COR-L47 (cell line): ENCODE results near the gene TMEM132D.

Source experiments
- DNase-seq: peaks from one replicate; lab custom pipeline; 2025; lab: John Stamatoyannopoulos, UW

Gene TMEM132D

DNA sequence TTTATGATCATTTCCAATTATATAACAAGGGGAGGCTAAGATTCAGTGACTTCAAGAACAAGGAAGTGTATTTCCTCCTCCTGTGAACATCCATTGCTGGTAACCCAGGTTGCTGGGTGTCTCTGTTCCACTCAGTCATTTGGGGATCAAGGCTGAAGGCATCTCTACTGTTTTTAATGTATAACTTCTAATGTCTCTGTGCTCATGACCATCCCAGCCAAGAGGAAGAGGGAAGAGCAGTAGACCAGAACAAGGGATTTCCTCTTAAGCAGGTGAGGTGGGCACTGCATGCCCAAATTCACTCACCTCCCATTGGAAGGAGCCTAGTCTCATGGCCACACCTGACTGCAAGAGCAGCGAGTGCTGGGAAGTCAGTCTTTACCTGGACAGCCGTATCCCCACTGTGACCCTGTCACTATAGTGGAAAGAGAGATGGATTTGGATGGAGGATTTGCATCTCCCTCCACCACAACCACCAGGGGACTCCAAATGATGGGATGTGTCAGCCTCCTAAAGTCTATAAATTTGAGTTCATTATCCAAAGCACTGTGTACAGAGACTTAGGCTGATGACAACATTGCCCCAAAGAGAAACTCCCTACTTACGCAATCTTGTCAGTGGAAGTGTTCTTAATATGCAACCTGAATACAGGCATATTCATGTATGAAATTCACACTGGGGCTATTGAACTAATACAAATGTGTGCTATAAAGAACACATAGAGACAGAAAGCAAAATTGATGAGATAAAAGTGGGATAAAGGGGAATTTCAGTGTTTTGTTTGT, 368.7 kb downstream of the TMEM132D start:
- DNase-seq: no peak

DNA sequence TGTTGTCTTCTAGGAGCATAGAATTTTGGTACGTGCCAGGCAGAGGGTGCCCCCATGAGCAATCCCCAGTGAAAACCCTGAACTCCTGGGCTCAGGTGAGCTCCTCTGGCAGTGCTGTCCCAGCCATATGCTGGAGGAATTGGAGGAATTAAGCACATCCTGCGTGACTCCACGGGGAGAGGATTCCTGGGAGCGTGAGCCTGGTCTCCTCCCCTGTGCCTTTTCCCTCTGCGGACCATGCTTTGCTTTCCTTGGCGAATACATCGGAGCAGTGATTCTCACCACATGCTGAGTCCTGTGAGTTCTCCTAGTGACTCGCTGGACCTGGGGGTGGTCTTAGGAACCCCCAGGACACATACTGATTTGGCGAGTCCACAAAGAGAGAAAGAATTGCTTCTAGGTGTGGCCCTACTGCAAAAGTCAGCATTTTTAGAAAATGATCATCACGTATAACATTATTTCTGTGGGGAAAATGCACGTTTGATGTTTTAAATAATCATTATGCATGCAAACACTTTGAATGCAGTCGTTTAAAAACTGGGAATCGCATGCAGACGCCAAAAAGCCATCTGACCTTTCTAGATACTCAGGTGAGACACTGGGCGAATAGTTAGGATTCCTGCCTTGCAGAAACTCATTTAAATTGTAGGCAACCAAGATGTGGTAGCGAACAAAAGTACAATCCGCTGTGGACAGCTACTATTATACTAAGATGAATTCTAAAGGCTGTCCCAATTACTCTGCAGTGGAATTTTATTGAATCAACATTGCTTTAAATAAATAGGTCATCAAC, 370.9 kb downstream of the TMEM132D start:
- DNase-seq: no peak

DNA sequence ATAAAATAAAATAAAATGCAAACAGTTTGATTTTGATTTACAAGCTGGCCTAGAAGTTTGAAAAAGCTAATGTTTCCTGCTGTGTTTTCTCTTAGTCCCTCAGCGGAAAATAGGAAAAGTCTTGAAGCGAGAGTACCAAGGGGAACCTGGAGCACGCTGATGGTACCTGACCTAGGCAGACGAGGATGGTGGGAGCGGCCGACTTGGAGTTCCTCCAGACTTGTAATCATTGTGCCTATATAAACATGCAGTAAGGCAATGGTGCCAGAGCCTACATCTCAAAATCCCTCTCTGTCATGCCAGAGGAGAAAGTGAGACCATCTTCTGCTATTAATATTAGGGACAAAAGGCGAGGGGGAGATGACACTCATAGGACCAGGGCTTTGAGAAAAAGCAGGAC, 371.7 kb downstream of the TMEM132D start:
- DNase-seq: no peak

DNA sequence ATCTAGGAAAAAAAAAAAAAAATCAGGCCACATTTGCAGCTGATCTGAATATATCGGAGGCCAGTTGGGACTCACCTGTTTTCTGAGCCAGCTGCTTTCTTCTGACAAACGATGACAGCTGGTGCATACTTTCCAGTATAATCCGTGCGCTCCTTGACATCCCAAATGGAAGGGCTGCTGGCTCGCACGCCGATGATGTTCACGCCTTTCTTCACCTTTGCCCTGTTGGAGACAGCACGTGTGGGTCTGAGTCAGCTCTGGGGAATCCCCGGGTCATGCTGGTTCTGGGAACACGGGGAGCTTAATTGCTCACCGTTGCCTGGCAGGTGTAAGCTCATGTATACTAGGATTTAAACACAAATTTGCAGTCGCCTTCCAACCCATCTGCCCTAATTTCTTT, 372.8 kb downstream of the TMEM132D start:
- peak; percentile 62 for DNase-seq

DNA sequence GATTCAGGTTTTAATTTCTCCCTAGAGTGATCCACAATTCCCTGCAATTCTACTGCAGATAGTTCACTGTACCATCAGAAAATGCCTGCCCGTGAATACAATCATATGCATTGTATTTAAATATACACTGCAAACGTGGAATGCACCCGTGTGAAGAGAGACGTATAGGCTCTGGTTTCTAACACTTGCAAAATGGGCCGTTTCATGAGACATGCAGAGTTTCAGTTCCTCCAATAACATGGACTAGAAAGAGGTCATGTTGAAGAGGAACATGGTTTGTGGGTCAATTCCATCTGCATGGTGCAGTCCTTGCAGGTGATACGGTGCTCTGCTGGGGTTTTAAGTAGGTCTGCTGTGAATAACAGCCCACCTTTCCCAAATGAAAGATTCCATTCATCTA, 373.3 kb downstream of the TMEM132D start:
- no peak for DNase-seq

DNA sequence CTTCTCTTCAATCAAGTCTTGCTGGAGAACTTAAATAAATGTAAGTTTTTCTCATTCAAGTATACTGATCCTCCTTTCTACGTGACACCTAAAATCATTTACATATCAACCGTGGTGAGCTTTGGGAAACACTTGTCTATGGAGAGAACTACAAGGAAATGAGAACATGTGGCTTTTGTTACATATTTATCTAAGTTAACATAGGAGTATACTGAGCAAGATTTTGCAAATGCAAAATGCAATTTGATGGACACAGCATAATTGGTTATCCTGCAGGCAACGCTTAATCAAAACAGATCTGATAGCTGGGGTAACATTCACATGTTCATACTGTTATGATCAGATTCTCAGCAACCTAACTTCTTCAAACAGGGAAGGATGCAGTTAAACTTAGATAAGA, 376.3 kb downstream of the TMEM132D start:
- DNase-seq: no peak

DNA sequence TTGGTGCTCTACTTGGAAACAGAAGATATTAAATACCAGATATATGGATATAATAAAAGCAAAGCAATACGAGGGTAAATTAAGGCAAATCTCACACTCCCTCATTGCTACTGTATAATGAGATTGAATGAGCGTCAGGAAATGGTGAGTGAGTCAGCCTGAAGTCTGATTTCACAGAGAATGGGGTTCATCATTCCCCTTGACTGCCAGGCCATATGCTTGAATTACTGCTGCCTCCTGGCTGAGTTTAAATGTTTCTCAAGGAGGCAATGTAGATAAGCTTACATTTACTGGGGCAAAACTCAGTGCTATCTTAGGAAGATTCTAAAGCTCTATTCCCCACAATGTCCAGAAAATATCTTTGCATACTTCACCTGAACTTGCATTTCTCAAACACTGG, 380.2 kb downstream of the TMEM132D start:
- no peak for DNase-seq

DNA sequence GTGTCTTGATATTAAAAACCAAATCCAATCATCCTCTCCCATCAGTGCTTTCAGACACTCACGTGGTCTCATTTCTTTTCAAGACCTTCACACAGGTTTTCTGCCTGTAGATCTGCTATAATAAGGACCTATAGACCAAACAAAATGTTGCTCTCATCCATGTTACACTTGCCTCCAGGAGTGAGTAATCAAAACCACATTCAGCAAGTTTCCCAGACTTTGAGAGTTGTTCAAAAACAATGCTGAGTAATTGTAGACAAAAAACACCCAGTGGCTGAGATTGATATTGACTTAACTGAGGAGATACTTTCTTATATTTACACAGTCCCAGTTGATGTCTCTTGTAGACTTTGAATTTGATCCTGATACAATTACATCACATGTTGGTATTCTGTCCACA, 383.1 kb downstream of the TMEM132D start:
- DNase-seq: no peak

DNA sequence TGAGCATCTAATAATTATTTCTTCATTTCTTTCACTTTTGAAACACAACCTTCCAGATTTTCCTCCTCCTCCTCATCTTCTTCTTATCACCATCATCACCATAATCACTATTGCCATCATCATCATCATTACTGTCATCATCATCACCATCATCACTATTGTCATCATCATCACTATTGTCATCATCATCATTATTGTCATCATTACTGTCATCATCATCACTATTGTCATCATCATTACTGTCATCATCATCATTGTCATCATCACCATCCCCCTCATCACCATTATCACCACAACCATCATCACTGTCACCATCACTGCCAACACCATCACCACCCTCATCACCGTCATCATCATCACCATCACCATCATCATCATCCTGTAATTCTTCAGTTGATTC, 400.0 kb downstream of the TMEM132D start:
- DNase-seq: no peak

DNA sequence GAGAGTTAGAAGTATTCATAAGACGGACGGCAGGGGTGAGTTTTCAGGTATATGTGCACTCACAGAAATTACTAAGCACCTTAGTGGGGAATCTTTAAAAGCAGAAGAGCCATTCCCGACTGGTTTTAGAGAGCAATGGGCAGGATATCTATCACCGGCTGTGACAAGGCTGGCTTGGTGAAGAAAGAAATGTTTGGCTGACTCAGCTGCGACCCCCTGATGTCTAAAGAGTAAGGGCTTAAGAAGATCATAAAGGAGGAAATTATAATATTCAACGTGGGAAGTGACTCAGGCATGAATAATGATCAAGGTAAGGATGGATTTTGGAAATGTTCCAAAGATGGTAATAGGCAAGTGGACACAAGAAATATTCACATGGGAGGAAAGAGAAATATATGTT, 407.6 kb downstream of the TMEM132D start:
- no peak for DNase-seq

DNA sequence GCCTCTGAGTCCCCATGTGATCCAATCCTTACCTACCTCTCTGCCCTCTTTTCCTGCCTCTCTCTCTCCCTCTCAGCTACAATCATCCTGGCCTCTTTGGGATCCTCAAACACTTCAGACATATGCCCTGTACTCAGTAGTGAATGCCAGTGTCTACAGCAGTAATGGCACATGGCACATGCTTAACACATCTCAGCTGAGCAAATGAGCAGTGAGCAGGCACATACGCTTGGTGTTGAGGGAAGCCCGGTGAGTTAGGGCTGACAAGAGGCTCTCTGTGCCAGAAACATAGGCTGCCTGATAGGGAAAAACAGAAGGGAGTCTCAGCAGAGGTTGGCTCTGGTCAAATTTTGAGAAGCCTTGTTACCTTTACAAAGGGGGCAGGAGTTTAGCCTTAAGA, 409.1 kb downstream of the TMEM132D start:
- DNase-seq: no peak

DNA sequence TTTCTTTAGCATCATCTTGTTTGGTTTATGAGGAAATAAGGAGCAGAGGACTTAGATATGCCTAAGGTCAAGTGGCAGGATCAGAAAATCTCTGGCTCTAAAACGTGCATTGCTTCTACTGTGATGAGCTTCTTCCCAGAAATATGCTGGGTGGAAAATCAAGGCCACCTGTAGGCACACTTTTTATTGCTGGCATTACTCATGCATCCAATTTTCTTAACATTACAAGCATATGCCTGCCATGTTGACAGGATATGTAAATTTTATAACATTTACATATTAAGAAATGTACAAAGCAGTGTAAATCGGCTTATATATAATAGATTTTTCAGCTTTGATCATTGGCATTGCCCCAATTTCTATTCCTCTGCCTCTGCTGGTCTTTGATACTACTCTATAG, 409.6 kb downstream of the TMEM132D start:
- DNase-seq: no peak

DNA sequence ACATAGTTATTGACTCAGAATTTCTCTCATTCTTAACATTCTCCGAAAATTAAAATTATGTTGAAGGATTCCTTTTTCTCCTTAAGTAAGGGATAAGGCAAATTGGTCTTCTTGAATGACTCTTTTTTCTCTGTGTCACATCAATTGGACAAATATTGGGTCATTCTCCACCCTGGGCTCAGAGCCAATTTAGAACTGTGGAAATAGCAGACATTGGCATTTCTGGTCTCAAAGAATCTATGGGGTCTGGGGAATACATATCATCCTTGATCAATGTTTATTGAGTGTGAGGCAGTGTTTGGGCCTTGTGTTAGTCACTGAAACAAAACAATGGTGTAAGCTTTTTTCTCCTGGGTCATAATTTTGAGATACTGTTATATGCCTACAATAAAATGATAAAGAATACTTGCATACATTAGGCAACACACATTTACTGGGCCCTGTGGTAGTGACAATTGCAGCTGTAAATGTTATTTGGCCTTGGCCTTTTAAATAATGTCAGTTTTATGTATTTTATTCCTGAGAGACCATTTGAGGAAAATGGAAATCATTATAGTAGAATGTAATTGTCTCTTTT, 414.6 kb downstream of the TMEM132D start:
- DNase-seq: no peak

DNA sequence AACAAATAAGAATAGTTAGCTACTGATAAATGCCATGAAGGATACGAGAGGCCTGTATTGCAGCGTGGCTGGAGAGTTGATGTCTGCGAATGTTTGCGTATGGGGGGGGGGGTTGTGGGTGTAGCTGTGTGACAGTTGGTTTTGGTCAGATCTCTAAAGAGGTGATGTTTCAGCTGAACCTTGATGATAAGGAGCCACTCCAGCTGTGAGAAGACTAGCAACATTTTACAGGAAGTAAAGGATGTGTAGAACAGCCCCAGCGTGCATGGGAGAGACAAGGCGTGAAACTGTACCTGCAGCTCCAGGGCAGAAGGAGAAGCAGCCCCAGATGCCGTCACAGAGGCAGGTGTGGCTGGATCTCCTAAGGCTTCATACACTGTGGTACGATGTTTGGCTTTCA, 416.9 kb downstream of the TMEM132D start:
- no peak for DNase-seq

DNA sequence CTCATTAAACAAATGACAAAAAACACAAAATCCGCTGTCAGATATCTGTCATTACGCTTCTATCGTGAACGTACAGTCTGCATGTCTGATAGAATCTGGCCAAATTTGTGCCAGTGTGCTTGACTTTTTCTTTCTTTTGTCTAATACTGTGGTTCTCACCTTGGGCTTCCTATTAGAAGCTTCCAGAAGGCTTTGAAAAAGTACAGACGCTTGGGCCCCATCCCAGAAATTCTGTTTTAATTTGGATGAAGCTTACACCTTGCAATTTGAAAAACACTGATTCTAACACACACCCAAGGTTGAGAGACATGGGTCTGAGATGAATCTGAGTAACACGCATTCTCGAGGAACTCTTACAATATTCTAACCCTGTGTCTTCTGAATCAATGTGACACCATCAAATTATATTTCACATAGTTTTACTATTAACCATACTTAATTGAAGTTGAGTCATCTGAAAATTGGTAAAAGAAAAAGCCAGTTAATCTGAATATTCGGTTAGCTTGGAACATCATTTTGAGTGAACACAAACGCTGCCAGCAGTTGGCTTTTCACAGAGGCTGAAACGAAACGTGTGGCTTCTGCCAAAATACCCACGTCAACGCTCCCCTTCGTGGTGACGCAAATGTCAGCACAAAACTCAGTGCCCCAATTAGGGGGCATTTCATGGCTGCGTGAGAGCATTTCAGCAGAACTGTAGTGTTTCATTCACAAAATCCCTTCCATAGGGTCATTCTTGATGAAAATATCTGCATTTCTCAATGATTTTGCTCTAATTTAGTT, 420.5 kb downstream of the TMEM132D start:
- DNase-seq: no peak

DNA sequence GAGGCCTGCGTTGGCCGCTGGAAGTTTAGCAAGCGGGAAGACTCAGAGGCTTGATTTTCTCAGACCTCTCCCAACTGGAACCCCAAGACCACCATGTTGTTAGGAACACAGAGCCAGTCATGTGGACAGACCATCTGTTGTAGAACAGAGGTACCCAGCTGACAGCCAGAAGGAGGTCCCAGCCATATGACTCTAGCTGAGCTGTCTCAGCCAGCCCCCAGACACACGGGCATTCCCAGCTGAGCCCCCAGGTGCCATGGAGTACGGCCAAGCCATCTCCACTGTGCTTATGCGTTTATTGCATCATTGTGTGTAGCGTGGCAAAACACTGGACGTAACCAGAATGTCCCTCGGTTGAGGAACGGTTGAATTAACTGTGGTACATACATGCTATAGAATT, 421.9 kb downstream of the TMEM132D start:
- no peak for DNase-seq

DNA sequence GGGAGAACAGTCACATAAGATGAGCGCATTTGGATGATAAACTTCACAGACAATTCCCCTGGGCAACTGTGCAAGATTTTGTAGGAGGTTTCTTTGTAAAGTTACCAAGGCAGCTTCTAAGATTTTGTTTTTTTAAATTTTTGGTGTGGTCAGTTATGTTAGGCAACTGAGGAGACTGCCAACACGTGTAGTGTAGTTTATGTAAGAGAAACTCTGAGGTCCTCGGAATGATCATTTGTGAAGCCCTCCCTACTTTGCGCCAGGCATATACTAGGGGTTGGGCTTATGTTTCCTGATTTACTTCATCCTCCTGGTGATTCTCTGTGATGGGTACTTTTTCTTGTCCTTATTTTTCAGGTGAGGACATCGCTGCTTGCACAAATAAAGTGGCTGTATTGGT, 433.6 kb downstream of the TMEM132D start:
- no peak for DNase-seq

DNA sequence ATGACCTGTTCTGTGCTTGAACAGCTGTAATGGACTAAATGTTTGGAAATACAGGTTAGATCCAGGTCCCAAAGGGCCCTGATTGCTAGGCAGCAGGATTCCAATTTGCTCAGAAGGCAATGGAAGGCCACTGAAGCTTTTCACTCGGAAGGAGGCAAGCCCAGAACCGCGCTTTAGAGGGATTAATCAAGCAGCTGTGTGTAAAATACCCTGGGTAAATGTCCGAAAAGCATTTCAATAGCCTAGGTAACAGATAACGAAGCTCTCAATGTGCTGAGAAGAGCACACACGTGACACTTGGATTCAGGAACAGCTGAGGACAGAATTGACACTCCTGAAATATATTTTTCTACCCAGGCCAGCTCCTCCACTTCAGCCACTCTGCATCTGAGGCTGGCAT, 436.1 kb downstream of the TMEM132D start:
- no peak for DNase-seq

DNA sequence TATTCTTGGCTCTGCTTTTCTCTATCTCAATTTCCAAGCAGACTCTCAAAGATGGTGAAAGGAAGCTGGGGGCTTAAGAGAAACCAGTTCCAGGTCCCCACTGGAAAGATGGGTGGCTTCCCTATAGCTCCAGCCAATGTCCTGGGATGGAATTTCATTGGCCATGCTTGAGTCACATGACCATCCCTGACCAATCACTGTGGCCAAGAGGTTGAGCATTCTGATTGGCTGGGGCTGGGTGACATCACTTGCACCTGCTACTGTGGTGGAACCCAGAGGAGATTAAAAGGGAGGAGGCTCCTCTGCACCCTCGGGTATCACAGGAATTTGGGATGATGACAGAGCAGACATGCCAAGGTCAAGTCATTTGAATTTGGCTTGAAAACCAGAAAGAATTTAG, 436.5 kb downstream of the TMEM132D start:
- no peak for DNase-seq

DNA sequence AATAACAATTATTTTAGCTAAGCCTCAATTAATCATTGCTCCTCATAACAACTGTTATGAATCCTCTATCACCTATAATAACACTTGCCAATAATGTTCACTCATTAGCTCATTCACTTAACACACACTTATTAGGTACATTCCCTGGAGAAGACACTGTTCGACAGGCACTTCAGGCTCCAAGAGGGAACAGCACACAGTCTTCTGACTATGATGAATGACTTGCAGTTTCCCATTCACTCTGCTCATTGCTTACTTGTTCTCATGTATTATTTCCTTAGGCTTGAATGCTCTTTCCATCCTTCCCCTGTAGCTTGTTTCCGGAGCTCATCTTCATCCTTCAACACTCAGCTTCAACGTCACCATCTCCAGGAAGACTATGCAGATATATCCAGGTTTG, 437.3 kb downstream of the TMEM132D start:
- DNase-seq: no peak

DNA sequence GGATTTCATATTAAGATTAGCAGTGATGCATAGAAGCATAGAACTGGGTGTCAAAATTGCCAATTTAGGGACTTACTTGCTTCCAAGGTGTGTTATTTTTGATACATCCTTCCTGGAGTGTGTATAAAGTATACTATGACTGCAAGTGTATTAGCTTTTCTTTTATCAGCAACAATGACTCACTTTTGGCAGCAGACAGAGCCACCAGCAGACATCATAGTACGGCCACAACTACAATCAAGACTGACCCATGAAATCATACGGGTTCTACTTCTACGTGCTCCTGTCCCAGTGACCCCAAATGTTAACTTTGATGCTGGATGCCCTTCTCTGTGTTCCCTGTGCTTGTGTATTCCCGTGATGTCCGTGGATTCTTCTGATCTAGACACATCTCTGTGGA, 443.9 kb downstream of the TMEM132D start:
- DNase-seq: no peak

DNA sequence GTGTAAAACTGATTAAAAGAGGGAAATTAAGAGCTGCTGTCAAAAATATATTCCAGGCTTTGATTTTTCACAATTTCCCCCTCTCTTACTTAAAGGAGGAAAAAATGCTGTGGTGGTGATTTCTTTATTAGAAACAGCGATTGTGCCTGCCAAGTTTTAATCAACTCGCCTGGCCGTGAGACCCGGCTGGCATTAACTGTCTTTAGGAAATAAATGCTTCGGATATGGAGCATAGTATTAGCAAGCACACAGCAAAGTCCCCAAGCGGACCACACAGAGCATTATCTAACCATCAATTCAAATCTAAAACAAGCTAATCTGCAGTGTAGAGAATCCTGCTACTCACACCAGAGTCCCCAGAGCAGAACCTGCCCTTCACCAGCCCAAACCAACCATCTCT, 457.1 kb downstream of the TMEM132D start:
- DNase-seq: no peak

DNA sequence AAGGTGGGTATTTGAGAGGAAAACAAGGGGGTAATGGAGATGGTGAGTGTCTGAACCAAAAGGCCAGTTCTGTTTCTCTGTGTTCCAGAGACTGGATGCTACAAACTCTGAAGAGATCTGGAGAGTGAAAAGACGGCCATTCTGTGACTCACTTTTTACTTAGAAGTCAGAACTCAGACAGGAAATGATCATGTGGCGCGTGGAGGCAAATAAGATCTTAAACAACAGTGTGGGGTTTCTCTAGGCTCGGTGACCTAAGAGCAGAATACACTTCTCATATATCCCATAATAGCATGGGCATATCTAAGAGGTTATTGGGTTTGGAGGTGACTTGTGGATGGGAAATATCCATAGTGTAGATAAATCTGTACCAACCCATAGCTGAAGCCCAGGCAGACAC, 463.5 kb downstream of the TMEM132D start:
- DNase-seq: no peak
